Hindlimb muscle (tissue), 1 donor: Measurements from ENCODE around the gene CD160. TPM values are rescaled to one million over a fixed set of nuclear protein-coding genes. Genes with fewer than 3 reads are reported as not detected.
"Not testable (repeated sequence)": the region's sequence is repeated elsewhere in the genome, so short reads cannot be mapped to it uniquely, and the experiment has no call there.

ENCODE experiments used
- DNase-seq: peaks from one replicate; pipeline ENCODE4 v3.0.0-alpha.2; 2013
- polyA plus RNA-seq: library from polyadenylated mRNA; unstranded; fragments of 120-200 nt; gene quantifications from one replicate; pipeline ENCODE4 v1.2.1, GENCODE V29; 2013; ENCODE audit not compliant: insufficient read length

Gene CD160
- polyA plus RNA-seq, result 1.1 TPM

- DNase-seq, result no peak
Measured at GRCh38 chr1:145719230-145720079, at the start of gene CD160. Gene CD160 (plus strand): TSS chr1:145719499. CDS start chr1:145728328, 8,829 bp downstream.

GRCh38 chr1:145670995-145671745 is 48.1 kb upstream of the CD160 start:
- DNase-seq, result not testable (repeated sequence)

GRCh38 chr1:145673217-145673616 is 46.1 kb upstream of the CD160 start:
- DNase-seq, result not testable (repeated sequence)

- not testable (repeated sequence) for DNase-seq
Measured at GRCh38 chr1:145684858-145685257, 34.4 kb upstream of the CD160 start.

- DNase-seq, result not testable (repeated sequence)
Measured at GRCh38 chr1:145686078-145686477, 33.2 kb upstream of the CD160 start.

GRCh38 chr1:145688328-145688727 is 31.0 kb upstream of the CD160 start:
- no peak for DNase-seq

- DNase-seq, result no peak
Measured at GRCh38 chr1:145688924-145689323, 30.4 kb upstream of the CD160 start.

GRCh38 chr1:145689922-145690321 is 29.4 kb upstream of the CD160 start:
- DNase-seq, result no peak

- DNase-seq, result no peak
Measured at GRCh38 chr1:145690587-145691558, 28.4 kb upstream of the CD160 start.

GRCh38 chr1:145692785-145693443 is 26.4 kb upstream of the CD160 start:
- no peak for DNase-seq

- no peak for DNase-seq
Measured at GRCh38 chr1:145695821-145696629, 23.3 kb upstream of the CD160 start.

- no peak for DNase-seq
Measured at GRCh38 chr1:145696630-145696960, 22.7 kb upstream of the CD160 start.

GRCh38 chr1:145701306-145701862 is 17.9 kb upstream of the CD160 start:
- DNase-seq, result no peak

- DNase-seq, result no peak
Measured at GRCh38 chr1:145702052-145702451, 17.2 kb upstream of the CD160 start.

- DNase-seq, result no peak
Measured at GRCh38 chr1:145702826-145703225, 16.5 kb upstream of the CD160 start.

- DNase-seq, result no peak
Measured at GRCh38 chr1:145705622-145706021, 13.7 kb upstream of the CD160 start.

- DNase-seq, result no peak
Measured at GRCh38 chr1:145706086-145706664, 13.1 kb upstream of the CD160 start.

- peak; percentile 39 for DNase-seq
Measured at GRCh38 chr1:145707183-145707867, 12.0 kb upstream of the CD160 start, which contains the start of gene PDZK1. Gene PDZK1 (minus strand): TSS chr1:145707368. CDS start chr1:145688021, 19,347 bp downstream.

- DNase-seq, result no peak
Measured at GRCh38 chr1:145708063-145708462, 11.2 kb upstream of the CD160 start.
